ENCODE results near the gene REPIN1. TPM values are rescaled to one million over a fixed set of nuclear protein-coding genes. Genes with fewer than 3 reads are reported as not detected.

REPIN1 gene
- total RNA-seq, 1 donor from 2014 or later = 117 TPM

DNA sequence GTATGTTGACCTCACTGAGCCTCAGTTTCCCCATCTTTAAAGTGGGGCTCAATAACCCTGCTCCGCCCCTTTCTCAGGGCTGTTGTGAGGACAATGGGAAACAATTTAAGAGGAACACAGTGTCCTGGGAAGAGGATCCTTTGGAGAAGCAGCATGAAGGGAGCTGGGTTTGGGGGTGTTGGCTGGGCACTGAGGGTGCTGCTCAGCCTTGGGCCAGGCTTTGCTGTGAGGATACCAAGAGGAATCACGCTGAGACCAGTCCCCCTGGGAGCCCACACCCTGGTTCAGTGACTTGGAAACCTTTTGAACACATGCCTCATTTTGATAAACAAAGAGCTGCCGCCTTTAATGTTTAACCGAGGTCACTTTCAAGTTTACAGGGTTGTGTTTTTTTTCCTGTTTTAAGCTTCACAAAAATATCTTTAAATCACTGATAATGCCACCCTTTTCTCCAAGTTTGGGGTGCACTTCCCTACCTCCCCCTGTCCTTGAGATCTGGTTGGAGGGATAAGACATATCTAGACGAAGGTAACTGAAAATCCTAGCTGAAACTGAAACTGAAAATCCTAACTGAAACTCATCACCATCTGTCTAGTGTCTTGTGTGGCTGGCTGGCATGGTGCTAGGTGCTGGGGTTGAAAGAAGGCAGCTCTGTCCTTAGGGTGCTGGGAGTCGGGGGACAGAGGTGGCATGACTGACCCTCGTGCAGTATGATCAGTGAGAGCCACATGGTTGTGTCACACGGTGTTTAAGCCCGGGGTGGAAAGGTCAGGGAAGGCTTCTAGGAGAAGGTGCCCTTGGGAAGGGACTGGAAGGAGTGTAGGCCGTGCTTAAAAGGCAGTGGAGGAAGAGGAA, 38.2 kb downstream of the REPIN1 start:
- DNase-seq (ENCODE audit: low spot score) = no peak

- DNase-seq (ENCODE audit: low spot score) = no peak
Observed at GRCh38 chr7:150407588-150408392, 39.2 kb downstream of the REPIN1 start.

- DNase-seq (ENCODE audit: low spot score) = no peak
Observed at GRCh38 chr7:150408393-150409299, 40.0 kb downstream of the REPIN1 start.

DNA sequence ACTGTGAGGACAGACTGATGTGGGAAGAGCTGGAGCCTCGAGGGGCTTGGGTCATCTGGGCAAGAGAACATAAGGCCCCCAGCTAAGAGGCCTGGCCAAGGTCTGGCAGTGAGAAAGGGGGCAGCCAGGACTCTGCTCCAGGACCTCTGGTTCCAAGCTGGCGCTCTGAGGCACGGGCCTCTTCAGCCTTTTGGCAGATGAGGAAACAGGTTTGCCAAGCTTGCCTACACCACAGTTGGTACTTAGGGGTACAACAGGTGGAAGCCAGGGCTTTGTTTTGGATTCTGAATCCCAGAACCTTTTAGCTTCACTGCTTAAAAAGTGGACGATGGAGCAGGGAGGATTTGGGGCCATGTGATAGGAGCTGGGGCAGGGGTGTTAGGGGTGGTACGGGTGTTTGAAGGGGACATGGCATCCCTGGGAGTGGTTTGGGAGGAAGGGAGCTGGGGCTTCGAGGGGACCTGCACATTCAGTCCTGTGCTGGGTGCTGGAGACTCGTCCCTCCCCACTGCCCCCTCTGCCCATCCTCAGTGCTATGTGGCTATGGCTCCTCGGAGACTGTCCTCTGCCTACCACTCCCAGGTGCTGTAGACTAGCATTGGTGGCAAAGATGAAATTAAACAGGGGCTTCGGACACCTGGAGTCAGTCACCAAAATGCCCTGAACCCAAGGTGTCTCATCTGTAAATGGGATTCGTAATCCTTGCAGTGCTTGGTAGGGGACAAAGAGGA, 40.8 kb downstream of the REPIN1 start:
- no peak for DNase-seq (ENCODE audit: low spot score)

DNA sequence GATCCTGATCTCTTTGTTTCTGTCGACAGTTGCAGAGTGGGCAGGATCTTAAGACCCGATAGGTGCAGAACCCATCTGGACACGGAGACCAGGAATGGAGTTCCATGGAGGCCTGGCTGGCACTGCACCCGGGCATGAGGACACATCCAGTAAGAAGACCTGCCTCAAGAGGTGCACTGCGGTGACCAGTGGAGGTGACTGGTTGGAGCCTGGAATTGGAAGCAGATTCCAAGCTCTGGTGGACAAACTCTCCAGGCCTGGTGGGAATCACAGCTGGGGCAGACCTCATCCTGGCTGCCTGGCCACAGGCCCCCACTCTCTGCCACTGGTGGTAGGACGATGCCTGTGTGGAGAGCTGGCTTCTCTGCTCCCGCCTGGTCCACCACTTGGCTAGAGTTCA, 41.5 kb downstream of the REPIN1 start:
- DNase-seq (ENCODE audit: low spot score) = no peak

- no peak for DNase-seq (ENCODE audit: low spot score)
Observed at GRCh38 chr7:150410680-150411346, 42.2 kb downstream of the REPIN1 start.

GRCh38 chr7:150411606-150412005, 43.0 kb downstream of the REPIN1 start:
- DNase-seq (ENCODE audit: low spot score) = no peak

- DNase-seq (ENCODE audit: low spot score) = no peak
Observed at GRCh38 chr7:150412016-150412415, 43.4 kb downstream of the REPIN1 start.

DNA sequence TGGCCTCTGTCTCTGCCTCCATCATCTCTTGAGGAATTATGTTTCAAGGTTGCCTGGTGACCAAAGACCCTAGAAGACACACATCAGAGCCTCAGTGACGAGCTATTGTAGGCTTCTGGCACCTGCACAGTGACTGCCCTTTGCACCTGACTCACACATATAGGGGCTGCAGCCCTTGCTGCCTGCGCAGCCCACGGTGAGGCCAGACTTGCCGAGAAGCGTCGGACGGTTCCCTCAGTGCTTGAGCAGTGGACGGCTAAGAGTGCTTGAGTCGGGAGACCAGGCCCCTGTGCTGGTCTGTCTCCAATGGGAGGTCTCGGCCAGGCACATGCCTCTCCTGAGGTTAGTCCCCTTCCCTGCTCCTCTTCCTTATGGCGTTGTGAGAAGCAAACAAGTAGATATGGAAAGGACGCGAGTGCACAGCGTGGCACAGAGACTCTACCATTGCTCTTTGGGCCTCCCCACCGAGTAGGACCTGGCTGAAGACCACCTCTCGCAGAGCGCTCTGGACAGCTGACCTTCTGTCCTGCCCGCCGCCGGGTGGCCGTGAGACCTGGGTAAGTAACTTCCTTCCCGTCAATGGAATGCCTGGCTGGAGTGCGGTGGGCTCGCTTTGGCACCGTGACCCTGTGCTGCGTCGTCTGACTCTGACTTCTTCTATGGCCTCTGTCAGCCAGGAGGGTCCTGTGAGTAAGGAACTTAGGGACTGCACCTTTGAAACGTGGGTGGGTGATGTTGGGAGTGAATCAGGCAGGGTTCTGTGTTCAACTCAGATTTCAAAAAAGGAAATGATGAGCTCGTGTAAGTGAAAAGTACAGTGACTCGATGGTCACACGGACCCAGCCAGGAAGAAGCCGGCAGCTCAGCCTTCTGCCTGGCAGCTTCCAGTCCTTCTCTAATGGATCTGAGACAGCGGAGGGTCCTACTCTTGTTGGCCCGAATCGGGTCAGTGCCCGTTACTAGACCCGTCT, 44.2 kb downstream of the REPIN1 start:
- DNase-seq (ENCODE audit: low spot score) = no peak

DNA sequence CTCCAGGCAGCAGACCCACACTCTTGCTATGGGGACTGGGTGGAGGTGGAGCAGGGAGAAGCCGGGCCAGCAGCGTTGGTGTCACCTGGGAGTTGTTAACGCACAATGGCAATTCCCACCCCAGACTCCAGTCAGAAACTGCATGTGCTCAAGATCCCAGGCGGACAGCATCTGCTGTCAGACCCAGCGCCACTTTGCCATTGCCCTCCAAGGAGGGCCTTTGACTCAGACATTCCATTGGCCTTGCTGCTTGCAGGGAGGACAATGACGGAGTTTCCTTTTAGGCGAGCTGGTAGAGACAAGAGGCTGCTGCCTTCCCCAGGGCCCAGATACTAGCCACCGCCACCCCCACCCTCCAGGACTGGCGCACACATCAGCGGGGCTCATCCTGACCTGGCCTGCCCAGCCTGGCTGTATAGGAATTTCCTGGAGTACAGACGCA, 45.0 kb downstream of the REPIN1 start:
- no peak for DNase-seq (ENCODE audit: low spot score)

GRCh38 chr7:150415161-150416153, 46.8 kb downstream of the REPIN1 start:
- DNase-seq (ENCODE audit: low spot score) = no peak

DNA sequence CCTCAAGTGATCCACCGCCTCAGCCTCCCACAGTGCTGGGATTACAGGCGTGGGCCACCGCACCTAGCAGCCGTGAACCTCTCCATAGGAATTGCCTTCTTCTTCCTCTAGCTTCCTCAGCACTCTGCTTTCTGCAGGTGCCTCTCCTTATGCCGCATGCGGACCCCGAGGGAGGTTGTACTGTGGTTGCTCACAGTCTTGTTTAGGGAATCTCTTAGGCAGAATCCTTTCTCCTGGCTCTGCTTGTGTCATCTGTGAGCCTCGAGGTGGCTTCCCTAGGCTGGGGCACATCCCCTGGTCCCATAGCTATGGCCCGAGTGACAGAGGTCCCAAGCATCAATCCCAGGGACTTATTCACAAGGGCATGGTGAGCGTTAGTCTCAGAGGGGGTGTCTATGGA, 48.6 kb downstream of the REPIN1 start:
- peak; percentile 22 for DNase-seq (ENCODE audit: low spot score)

- DNase-seq (ENCODE audit: low spot score) = no peak
Observed at GRCh38 chr7:150417863-150418262, 49.2 kb downstream of the REPIN1 start.

DNA sequence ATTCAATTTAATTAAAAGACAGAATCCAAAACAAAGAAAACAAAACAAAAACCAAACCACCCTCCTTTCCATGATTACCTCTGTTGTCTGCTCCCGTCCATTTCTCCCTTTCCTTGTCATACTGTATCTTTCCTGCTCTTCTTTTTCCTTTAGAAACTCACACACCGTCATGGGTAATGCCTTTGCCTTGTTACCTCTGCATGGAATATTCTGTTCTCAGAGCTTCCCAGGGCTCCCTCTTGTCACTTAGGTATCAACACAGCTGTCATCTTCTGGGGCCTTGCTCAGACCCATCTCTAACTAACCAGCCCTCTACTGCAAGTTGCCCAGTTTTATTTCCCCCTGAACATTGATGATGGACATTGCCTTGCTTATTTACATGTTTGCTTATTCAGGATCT, 51.6 kb downstream of the REPIN1 start:
- no peak for DNase-seq (ENCODE audit: low spot score)

DNA sequence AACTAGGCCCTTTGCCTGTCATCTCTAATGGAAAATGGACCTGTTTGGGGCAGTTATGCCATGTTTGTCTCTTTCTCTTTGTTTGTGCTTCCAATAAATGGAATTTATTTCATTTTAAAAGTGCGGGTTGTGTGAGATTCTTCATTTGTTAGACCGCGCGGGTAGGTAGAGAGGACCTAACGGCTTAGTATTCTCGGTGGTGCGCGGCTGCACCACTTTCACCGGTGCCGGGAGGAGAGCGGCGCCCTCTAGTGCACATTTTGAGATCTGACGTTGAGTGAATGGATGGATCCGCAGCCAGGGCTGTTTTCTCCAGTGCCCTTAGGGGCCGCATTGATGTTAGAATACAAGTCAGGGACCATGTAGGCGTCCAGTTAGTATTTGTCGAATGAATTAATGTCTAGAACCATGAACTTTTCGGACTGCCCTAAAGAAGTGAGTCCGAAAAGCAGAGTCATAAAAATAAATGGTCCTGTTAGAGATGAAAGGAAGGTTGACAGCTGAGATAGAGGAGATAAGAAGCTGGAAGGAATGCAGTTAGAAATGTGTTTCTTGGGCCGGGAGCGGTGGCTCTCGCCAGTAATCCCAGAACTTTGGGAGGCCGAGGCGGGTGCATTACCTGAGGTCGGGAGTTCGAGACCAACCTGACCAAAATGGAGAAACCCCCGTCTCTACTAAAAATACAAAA, 52.5 kb downstream of the REPIN1 start:
- DNase-seq (ENCODE audit: low spot score) = peak; percentile 88

GRCh38 chr7:150421831-150422230, 53.2 kb downstream of the REPIN1 start:
- DNase-seq (ENCODE audit: low spot score) = peak; percentile 27

All from ureter (tissue), 1 donor.